H9 (cell line): Measurements from ENCODE around the gene PPP2CA. TPM values are rescaled to one million over a fixed set of nuclear protein-coding genes. Genes with fewer than 3 reads are reported as not detected.

Source experiments
- DNase-seq: peaks from one replicate; pipeline ENCODE4 v3.0.0-alpha.2; 2017
- H2AFZ ChIP-seq: one replicate; pipeline ENCODE4 v1.6.1; 2013; ENCODE audit warnings: mild to moderate bottlenecking, low read length, control low read depth, moderate library complexity
- H2AK5ac ChIP-seq: 2 replicates; pipeline ENCODE4 v1.6.1; 2013; ENCODE audit warnings: low read length, control low read depth, mixed read lengths; ENCODE audit not compliant: insufficient read length
- H2BK120ac ChIP-seq: one replicate; pipeline ENCODE4 v1.6.1; 2013; ENCODE audit warnings: low read depth, mild to moderate bottlenecking, low read length, control low read depth, inconsistent platforms; ENCODE audit not compliant: poor library complexity, severe bottlenecking
- H2BK12ac ChIP-seq: 2 replicates; pipeline ENCODE4 v1.6.1; 2013; ENCODE audit warnings: low read length, control low read depth, mixed read lengths, low read depth; ENCODE audit not compliant: insufficient read length
- H2BK15ac ChIP-seq: 2 replicates; pipeline ENCODE4 v1.6.1; 2013; ENCODE audit warnings: low read depth, low read length, control low read depth
- H2BK20ac ChIP-seq: one replicate; pipeline ENCODE4 v1.6.1; 2013; ENCODE audit warnings: low read depth, mild to moderate bottlenecking, low read length, control low read depth, inconsistent platforms; ENCODE audit not compliant: poor library complexity, severe bottlenecking
- H2BK5ac ChIP-seq: 2 replicates; pipeline ENCODE4 v1.6.1; 2013; ENCODE audit warnings: low read length, control low read depth, mixed read lengths; ENCODE audit not compliant: insufficient read length
- H3K14ac ChIP-seq: 2 replicates; pipeline ENCODE4 v1.6.1; 2013; ENCODE audit warnings: low read length, control low read depth; ENCODE audit not compliant: insufficient read depth
- H3K18ac ChIP-seq: 2 replicates; pipeline ENCODE4 v1.6.1; 2013; ENCODE audit warnings: low read depth, mild to moderate bottlenecking, mixed read lengths, low read length, control low read depth; ENCODE audit not compliant: insufficient read length
- H3K23ac ChIP-seq: 2 replicates; pipeline ENCODE4 v1.6.1; 2013; ENCODE audit warnings: low read length, control low read depth, mixed read lengths, low read depth; ENCODE audit not compliant: insufficient read length
- H3K23me2 ChIP-seq: 2 replicates; pipeline ENCODE4 v1.6.1; 2013; ENCODE audit warnings: low read depth, mild to moderate bottlenecking, mixed read lengths, low read length, control low read depth; ENCODE audit not compliant: insufficient read length, poor library complexity, severe bottlenecking
- H3K27ac ChIP-seq: 2 replicates; pipeline ENCODE4 v1.5.1; 2013; ENCODE audit warnings: low read length, control low read depth, mixed read lengths, low read depth; ENCODE audit not compliant: insufficient read length
- H3K27me3 ChIP-seq: 2 replicates; pipeline ENCODE4 v1.6.1; 2013; ENCODE audit warnings: low read length, control low read depth, inconsistent platforms; ENCODE audit not compliant: insufficient read depth
- H3K4ac ChIP-seq: 2 replicates; pipeline ENCODE4 v1.6.1; 2013; ENCODE audit warnings: low read depth, mild to moderate bottlenecking, control low read depth, inconsistent platforms, low read length, moderate library complexity
- H3K4me1 ChIP-seq: 2 replicates; pipeline ENCODE4 v1.6.1; 2013; ENCODE audit warnings: low read length, control low read depth, inconsistent platforms; ENCODE audit not compliant: insufficient read depth
- H3K4me2 ChIP-seq: 2 replicates; pipeline ENCODE4 v1.6.1; 2013; ENCODE audit warnings: low read length, control low read depth, mixed read lengths; ENCODE audit not compliant: insufficient read length, insufficient read depth
- H3K56ac ChIP-seq: 2 replicates; pipeline ENCODE4 v1.6.1; 2013; ENCODE audit warnings: low read depth, mild to moderate bottlenecking, mixed read lengths, low read length, control low read depth; ENCODE audit not compliant: insufficient read length
- H3K79me1 ChIP-seq: 2 replicates; pipeline ENCODE4 v1.6.1; 2013; ENCODE audit warnings: low read depth, mild to moderate bottlenecking, moderate library complexity, low read length, control low read depth, inconsistent platforms; ENCODE audit not compliant: insufficient read depth, poor library complexity, severe bottlenecking
- H3K79me2 ChIP-seq: 2 replicates; pipeline ENCODE4 v1.6.1; 2013; ENCODE audit warnings: low read length, control low read depth, inconsistent platforms; ENCODE audit not compliant: insufficient read depth
- H3K9ac ChIP-seq: 2 replicates; pipeline ENCODE4 v1.6.1; 2013; ENCODE audit warnings: low read length, control low read depth, mixed read lengths; ENCODE audit not compliant: insufficient read length; ENCODE audit errors: extremely low read depth
- H3K9me3 ChIP-seq: one replicate; pipeline ENCODE4 v1.6.1; 2013; ENCODE audit warnings: low read depth, low read length, inconsistent platforms; ENCODE audit not compliant: control insufficient read depth
- H3T11ph ChIP-seq: one replicate; pipeline ENCODE4 v1.6.1; 2013; ENCODE audit warnings: mild to moderate bottlenecking, low read length, control low read depth, inconsistent platforms
- H4K20me1 ChIP-seq: one replicate; pipeline ENCODE4 v1.6.1; 2013; ENCODE audit not compliant: control insufficient read depth, insufficient read length, insufficient read depth
- H4K5ac ChIP-seq: 2 replicates; pipeline ENCODE4 v1.6.1; 2013; ENCODE audit warnings: low read depth, mild to moderate bottlenecking, mixed read lengths, low read length, control low read depth; ENCODE audit not compliant: insufficient read length
- H4K8ac ChIP-seq: replicated peaks from 2 replicates; pipeline ENCODE4 v1.6.1; 2013; ENCODE audit warnings: low read length, control low read depth, mixed read lengths, low read depth; ENCODE audit not compliant: insufficient read length
- H4K91ac ChIP-seq: 2 replicates; pipeline ENCODE4 v1.6.1; 2013; ENCODE audit warnings: low read depth, mild to moderate bottlenecking, moderate library complexity, mixed read lengths, low read length, control low read depth; ENCODE audit not compliant: insufficient read length
- H3K27ac Mint-ChIP-seq, 3 experiments: 2 replicates in 2 of 3; 3 replicates in 1 of 3; pipeline ENCODE4 v1.8.0; 2020 to 2021; ENCODE audit warnings: mixed read lengths in 3 of 3, mild to moderate bottlenecking in 1 of 3, moderate library complexity in 1 of 3
- H3K27me3 Mint-ChIP-seq: 2 replicates; pipeline ENCODE4 v1.8.0; 2021; ENCODE audit warnings: low read depth, mild to moderate bottlenecking, moderate library complexity, mixed read lengths
- H3K36me3 Mint-ChIP-seq, 3 experiments: 2 replicates in 2 of 3; 3 replicates in 1 of 3; pipeline ENCODE4 v1.8.0; 2020 to 2021; ENCODE audit warnings: low read depth in 3 of 3, mixed read lengths in 3 of 3; ENCODE audit not compliant: insufficient read depth in 1 of 3
- H3K4me1 Mint-ChIP-seq, 2 experiments: 2 replicates each; pipeline ENCODE4 v1.8.0; 2020; ENCODE audit warnings: mixed read lengths in 2 of 2
- H3K4me3 Mint-ChIP-seq, 2 experiments: 2 replicates in 1 of 2; 3 replicates in 1 of 2; pipeline ENCODE4 v1.8.0; 2020 to 2021; ENCODE audit warnings: mild to moderate bottlenecking in 2 of 2, mixed read lengths in 2 of 2, moderate library complexity in 1 of 2
- H3K9me3 Mint-ChIP-seq, 2 experiments: 2 replicates in 1 of 2; 3 replicates in 1 of 2; pipeline ENCODE4 v1.8.0; 2020; ENCODE audit warnings: mild to moderate bottlenecking in 2 of 2, mixed read lengths in 2 of 2, moderate library complexity in 1 of 2
- CTCF ChIP-seq: fragments of 200-600 bp; sonication (generic); conservative IDR thresholded peaks from 3 replicates; pipeline ENCODE4 v1.8.0; 2021; ENCODE audit warnings: antibody characterized with exemption, mild to moderate bottlenecking
- WGBS: extraction: QIAGEN DNeasy Blood & Tissue Kit; methylation state at CpG from one replicate; pipeline ENCODE4 v1.1.7; 2013; ENCODE audit warnings: missing lambda C conversion rate, low lambda C conversion rate, mixed read lengths; ENCODE audit not compliant: insufficient read length; ENCODE audit errors: extremely low coverage; 5-methylcytosine and 5-hydroxymethylcytosine counted together
- total RNA-seq: library from RNA; stranded (reverse); gene quantifications from 2 replicates; pipeline ENCODE4 v1.2.1, GENCODE V29; 2021

Gene PPP2CA
- total RNA-seq, 1 experiment from 2014 or later, result 244 TPM

- Mint-ChIP-seq H3K27me3 (no peaks in the 10 kb centered on the region), H3K36me3 (peaks cover 23 to 38% (median 36%) of the 10 kb centered on the region in 3 experiments; a peak in 6 of 7 replicates), H3K27ac (no peak overlapping the region), H3K4me1 (peaks cover 14 to 17% of the 10 kb centered on the region in 2 experiments), H3K4me3 (peak overlapping the region; percentile 97 to 99), H3K9me3 (no peaks in the 10 kb centered on the region)
- Histone ChIP-seq H3K27ac (no peak overlapping the region), H4K91ac (no peak overlapping the region), H4K20me1 (peaks cover 3% of the 10 kb centered on the region), H3K9ac (peak overlapping the region; percentile 93), H3K23me2 (peaks cover 11% of the 10 kb centered on the region), H3K27me3 (no peaks in the 10 kb centered on the region), H2BK20ac (no peak overlapping the region), H3K4me2 (peak overlapping the region; percentile 86), H3K79me1 (peaks cover 13% of the 10 kb centered on the region), H2BK15ac (no peak overlapping the region), H4K5ac (no peak overlapping the region), H3K14ac (no peak overlapping the region), H3T11ph (no peak overlapping the region), H2BK5ac (no peak overlapping the region), H3K23ac (no peak overlapping the region), H3K9me3 (no peaks in the 10 kb centered on the region), H2AFZ (no peak overlapping the region), H3K4me1 (peaks cover 3% of the 10 kb centered on the region), H3K79me2 (peaks cover 18% of the 10 kb centered on the region), H2AK5ac (no peak overlapping the region), H2BK120ac (no peak overlapping the region), H2BK12ac (no peak overlapping the region), H3K18ac (no peak overlapping the region), H4K8ac (no peak overlapping the region), H3K4ac (no peak overlapping the region), H3K56ac (no peak overlapping the region)
- TF ChIP-seq CTCF, result no peak
- no peak for DNase-seq
- WGBS, result no CpG with 5 or more reads among the region's 10 CpGs
Measured at GRCh38 chr5:134174841-134175839, 50.7 kb downstream of the PPP2CA start.
